Measurements from ENCODE around the gene DDIAS.
"Not testable (repeated sequence)": the region's sequence is repeated elsewhere in the genome, so short reads cannot be mapped to it uniquely, and the experiment has no call there.

DDIAS gene

DNA sequence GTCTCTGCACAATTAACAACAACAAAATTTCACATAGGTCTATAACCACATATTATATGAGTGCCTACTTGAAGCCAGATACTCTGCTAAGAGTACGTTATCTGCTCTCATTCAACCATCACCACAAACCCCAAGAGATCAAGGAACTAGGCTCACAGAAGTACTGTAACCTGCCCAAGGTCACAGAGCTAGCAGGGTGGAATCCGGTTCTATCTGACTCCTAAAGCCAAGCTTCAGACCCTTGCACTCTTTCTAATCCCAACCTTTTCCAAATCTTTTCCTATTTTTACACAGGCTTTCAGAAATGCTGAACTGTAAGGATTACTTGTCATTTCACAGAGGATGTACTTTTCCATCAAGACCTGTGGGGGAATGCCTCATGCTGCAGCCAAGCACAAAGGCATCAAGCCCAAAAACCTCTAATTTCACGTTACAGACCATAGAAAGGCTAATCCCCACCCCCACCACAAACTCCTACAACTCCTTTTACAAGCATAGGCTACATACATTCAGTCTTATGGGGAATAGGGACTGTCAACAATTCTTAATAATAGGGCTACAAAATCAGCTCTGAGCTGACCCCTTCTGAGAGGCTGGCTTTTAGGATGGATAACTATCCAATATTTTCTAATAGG, 2.2 kb upstream of the DDIAS start:
- TF ChIP-seq ZNF274 (IDR thresholded peaks at IDR 0.05; ENCODE audit: low read depth, low read length): no peak
- peak overlapping the region; percentile 63 for H3K4me3 ChIP-seq (ENCODE audit: low read length)

DNA sequence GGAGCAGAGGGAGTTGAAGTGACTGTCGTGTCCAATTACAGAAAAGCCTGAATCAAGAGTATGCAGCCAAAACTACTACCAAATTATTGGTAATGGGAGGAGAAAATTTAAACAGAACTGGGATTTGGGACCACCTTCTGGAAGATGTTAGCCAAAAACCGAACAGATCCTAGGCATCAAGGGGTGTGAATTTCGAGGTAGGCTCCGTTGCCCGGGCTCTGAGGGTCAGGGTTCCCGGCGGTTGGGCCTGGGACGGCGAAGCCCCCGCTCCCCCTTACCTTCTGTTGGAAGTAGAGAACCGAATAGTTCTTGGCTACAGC, 1.6 kb upstream of the DDIAS start:
- no peak for TF ChIP-seq ZNF274 (IDR thresholded peaks at IDR 0.05; ENCODE audit: low read depth, low read length)
- H3K4me3 ChIP-seq (ENCODE audit: low read length): peak overlapping the region; percentile 63

DNA sequence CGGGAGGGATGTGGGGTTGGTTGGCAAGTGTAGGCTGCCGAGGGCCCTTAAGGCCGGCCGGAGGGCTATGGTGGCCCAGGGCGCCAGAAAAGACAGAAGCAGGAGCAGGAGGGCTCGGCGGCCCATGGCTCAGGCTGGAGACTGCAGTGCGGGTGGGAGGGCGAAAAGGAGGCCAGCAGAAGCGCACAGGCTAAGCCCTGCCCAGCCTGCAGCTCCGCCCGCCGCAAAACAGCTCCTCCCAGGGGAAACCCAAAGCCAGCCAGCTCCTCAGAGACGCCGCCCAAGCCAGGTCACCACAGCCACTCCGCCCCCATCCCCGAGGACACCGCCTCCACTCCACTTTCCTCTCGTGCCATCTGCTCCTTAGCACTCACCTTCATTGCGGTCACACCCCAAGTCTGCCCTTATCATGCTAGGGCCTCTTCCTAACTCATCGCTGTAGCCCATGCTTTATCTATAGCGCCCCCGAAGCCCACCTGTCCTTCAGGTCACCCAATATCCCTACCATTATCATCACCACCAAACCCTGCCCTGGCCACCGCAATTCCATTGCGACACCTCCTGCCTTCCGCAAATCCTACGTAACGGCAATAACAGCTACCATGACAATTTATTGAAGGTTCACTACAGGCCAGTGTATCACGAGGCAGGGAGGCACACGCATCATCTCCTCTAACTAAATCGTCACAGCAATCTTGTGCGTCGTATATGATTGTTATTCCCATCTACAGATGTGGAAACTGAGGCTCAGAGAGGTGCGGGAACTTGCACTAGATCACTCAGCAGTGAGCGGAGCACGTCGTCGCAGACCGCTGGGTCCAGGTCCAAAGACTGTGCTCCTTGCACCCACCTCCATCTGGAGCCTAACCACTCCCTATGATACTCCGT, 1.0 kb upstream of the DDIAS start, which contains the start of gene PRCP:
Gene PRCP (minus strand): TSS at position 154 of the 888 bp plus-strand sequence. CDS start 28 bp downstream, at position 126.
- peak within 1 kb of the TSS; percentile 63 for H3K4me3 ChIP-seq (ENCODE audit: low read length)
- no peak for TF ChIP-seq ZNF274 (IDR thresholded peaks at IDR 0.05; ENCODE audit: low read depth, low read length)

DNA sequence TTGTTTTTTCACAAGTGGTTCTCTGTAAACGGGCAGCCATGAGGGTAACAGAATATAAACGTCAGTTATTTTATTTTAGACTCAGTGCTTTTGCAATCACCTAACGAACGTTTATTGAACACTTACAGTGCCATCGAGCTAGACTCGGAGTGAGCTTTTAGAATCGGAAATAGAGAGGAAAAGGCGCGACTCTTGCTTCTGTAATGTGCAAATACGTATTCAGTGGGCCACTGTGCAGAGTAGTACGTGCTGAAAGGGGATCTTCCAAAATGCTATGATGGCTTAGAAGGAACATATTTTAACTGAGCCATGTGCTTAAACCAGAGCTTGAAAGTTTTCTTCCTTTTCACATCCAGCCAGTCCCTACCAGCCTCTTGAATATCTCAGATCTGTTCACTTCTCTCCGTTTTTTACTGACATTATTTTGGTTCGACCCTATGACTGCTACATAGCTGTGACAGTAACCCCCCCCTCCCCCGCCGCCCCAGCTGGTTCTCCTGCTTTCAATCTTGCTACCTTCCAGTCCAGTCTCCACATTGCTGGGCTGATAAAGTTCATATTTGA, 468 bp downstream of the DDIAS start:
- H3K4me3 ChIP-seq (ENCODE audit: low read length): peak overlapping the region; percentile 66
- no peak for TF ChIP-seq ZNF274 (IDR thresholded peaks at IDR 0.05; ENCODE audit: low read depth, low read length)

DNA sequence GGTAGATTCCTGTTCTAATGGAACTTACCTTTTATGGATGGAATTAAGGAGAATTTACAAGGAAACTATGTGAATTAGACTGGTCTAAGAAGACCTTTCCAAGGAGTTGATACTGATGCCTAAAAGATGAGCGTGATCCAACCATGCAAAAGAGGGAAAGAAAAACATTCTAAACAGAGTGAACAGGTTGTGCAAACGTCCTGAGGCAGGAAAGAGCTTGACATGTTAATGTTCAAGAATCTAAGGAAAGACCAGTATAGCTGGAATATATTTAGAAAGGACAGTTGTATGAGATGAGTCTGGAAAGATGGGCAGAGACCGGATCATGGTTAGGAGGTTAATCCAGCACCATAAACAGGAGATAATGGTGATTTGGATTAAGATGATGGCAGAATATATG, 1.3 kb downstream of the DDIAS start:
- H3K4me3 ChIP-seq (ENCODE audit: low read length): no peak overlapping the region
- TF ChIP-seq ZNF274 (IDR thresholded peaks at IDR 0.05; ENCODE audit: low read depth, low read length): no peak

DNA sequence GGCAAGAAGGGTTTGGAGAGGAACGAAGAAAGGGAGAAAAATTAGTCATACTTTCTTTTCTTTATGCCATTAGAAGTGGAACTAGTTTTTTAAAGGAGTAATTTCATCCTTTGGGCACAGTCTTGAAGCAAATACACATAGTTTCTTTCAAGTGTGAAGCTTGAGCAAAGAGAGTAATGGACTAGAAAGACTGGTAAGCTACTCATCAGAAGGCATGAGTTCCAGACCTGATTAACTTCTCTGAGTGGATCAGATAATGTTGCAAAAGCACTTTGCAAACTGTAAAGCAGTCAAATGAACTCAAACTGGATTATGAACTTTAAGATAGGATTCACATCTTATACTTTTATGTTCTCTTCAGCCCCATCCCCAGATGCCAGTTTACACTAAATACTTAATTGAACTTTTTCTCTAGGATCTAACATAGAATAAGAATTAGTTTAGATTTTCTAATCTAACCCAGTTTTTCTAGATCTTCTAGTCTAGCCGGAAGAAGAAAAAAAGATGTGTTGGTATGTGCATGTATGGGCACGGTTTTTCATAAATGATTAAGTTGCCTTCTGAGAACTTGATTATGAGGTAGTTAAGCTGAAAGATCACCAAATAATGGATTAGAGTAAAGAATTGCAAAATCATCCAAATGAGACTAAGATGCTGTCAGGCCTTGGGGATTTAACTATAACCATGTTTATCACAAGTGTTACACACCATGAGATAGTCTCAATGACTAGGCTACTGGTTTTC, 2.5 kb downstream of the DDIAS start:
- TF ChIP-seq ZNF274 (IDR thresholded peaks at IDR 0.05; ENCODE audit: low read depth, low read length): no peak
- H3K4me3 ChIP-seq (ENCODE audit: low read length): no peak overlapping the region

DNA sequence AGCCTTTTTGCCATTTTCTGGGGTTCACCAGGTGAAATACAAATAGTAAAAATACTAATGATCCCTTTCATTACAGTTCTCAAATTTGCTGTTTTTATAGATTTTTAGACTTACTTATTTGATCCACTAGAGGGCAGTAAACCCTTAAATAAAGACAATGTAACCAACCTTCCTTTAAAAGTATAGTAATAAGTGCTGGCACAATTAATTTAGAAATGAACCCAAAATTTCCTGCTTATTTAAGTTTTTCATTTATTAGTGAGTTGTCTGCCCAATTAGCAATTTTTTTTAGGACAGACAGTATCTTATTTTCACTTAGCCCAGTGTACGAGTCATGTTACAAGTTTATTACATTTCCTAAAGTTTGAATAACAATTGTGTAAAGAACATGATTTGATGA, 4.7 kb downstream of the DDIAS start:
- H3K4me3 ChIP-seq (ENCODE audit: low read length): no peak overlapping the region
- TF ChIP-seq ZNF274 (IDR thresholded peaks at IDR 0.05; ENCODE audit: low read depth, low read length): no peak

DNA sequence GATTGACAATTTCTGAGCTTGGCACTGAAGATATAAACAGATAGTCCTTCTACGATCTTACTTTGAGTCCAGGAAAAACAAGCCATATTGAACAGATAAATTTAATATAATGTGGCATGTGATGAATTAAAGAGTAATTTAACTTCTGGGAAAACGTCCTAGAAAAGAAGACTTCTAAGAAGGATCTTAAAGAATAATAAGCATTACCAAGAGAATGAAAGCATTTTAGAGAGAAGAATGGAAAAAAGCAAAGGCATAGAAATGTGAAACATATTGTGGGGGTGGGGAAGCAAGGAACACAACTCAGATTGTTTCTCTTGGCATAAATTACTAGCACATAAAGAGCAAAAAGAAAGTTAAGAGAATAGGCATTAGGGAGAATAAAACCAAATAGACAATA, 5.4 kb downstream of the DDIAS start:
- no peak overlapping the region for H3K4me3 ChIP-seq (ENCODE audit: low read length)
- TF ChIP-seq ZNF274 (IDR thresholded peaks at IDR 0.05; ENCODE audit: low read depth, low read length): no peak

DNA sequence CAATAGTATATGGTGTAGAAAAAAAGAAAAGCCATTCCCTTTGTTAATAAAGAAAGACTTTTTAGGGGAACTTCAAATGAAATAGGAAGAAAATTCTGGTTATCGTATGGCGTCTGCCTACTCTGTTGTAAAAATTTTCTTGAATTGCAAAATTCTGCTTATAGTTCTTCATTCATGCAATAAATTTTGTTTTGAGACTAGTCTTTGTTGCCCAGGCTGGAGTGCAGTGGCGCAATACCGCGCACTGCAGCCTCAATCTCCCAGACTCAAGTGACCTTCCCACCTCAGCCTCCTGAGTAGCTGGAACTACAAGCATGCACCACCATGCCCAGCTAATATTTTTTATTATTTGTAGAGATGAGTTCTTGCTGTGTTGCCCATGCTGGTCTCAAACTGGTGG, 5.8 kb downstream of the DDIAS start:
- H3K4me3 ChIP-seq (ENCODE audit: low read length): no peak overlapping the region
- TF ChIP-seq ZNF274 (IDR thresholded peaks at IDR 0.05; ENCODE audit: low read depth, low read length): no peak

DNA sequence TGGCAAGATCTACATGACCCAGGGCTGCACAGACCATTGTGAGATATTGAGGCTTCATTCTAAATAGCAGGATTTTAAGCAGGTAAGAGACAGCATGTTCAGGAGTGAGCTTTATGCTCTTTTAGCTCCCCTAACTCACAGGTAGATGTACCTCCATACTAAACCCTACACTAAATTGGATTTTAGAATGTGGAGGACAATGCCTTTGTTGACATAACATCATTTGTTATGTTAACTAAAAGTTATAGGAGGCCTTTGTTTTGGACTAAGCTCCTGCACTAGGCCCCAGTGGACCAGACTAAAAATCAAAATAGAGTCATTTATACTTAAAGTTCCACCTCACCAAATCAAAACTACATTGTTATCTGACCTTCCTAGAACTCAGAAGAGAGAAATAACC, 6.8 kb downstream of the DDIAS start:
- no peak overlapping the region for H3K4me3 ChIP-seq (ENCODE audit: low read length)
- TF ChIP-seq ZNF274 (IDR thresholded peaks at IDR 0.05; ENCODE audit: low read depth, low read length): no peak

DNA sequence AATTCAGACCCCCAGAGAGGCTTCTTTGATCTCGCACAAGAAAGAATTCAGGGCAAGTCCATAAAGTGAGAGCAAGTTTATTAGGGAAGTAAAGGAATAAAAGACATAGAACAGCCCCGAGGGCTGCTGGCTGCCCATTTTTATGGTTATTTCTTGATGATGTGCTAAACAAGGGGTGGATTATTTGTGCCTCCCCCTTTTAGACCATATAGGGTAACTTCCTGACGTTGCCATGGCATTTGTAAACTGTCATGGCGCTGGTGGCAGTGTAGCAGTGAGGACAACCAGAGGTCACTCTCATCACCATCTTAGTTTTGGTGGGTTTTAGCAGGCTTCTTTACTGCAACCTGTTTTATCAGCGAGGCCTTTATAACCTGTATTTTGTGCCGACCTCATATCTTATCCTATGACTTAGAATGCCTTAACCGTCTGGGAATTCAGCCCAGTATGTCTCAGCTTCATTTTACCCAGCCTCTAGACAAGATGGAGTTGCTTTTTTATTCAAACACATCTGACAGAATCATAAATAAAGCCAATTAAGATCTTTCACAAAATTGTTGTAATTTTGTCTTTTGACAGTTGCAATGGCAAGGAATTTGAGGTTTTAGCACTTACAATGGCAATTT, 7.6 kb downstream of the DDIAS start:
- TF ChIP-seq ZNF274 (IDR thresholded peaks at IDR 0.05; ENCODE audit: low read depth, low read length): no peak

DNA sequence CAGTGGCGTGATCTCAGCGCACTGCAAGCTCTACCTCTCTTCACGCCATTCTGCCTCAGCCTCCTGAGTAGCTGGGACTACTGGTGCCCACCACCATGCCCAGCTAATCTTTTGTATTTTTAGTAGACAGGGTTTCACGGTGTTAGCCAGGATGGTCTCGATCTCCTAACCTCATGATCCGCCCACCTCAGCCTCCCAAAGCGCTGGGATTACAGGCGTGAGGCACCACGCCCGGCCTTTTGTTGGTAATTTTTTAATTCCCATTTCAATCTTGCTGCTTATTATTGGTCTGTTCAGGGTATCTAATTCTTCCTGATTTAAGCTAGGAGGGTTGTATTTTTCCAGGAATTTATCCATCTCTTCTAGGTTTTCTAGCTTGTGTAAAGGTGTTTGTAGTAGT, 18.2 kb downstream of the DDIAS start:
- H3K4me3 ChIP-seq (ENCODE audit: low read length): not testable (repeated sequence)

More for the DNA sequence above, 7.6 kb downstream of the DDIAS start:
- H3K4me3 ChIP-seq (ENCODE audit: low read length): no peak overlapping the region

DNA sequence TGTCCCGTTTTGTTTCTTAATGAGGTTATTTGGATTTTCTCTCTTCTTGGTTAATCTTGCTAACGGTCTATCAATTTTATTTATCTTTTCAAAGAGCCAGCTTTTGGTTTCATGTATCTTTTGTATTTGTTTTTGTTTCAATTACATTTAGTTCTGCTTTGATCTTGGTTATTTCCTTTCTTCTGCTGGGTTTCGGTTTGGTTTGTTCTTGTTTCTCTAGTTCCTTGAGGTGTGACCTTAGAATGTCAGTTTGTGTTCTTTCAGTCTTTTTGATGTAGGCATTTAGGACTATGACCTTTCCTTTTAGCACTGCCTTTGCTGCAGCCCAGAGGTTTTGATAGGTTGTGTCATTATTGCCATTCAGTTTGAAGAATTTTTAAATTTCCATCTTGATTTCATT, 18.7 kb downstream of the DDIAS start:
- not testable (repeated sequence) for H3K4me3 ChIP-seq (ENCODE audit: low read length)

DNA sequence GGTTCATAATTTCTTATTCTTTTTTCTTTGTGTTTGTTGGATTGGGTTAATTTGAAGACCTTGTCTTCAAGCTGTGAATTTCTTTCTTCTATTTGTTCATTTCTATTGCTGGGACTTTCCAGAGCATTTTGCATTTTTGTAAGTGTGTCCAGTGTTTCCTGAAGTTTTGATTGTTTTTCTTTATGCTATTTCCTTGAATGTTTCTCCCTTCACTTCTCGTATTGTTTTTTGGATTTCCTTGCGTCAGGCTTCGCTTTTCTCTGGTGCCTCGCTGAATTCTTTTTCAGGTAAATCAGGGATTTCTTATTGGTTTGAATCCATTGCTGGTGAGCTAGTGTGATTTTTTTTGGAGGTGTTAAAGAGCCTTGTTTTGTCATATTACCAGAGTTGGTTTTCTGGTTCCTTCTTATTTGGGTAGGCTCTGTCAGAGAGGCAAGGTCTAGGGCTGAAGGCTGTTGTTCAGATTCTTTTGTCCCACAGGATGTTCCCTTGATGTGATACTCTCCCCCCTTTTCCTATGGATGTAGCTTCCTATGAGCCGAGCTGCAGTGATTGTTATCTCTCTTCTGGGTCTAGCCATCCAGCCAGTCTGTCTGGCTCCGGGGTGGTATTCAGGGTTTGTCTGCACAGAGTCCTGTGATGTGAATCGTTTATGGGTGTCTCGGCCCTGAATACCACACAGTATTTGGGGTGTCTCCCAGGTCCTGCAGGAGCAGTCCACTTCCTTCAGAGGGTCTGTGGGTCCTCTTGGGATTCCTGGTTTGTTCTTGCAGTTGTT, 21.0 kb downstream of the DDIAS start:
- not testable (repeated sequence) for H3K4me3 ChIP-seq (ENCODE audit: low read length)
